IPS DF 19.7 (cell line): Measurements from ENCODE around the gene RSPH3.
"Not testable (repeated sequence)": the region's sequence is repeated elsewhere in the genome, so short reads cannot be mapped to it uniquely, and the experiment has no call there.

Experiments used
- DNase-seq: peaks from one replicate; pipeline ENCODE4 v3.0.0-alpha.2; 2013; ENCODE audit warnings: low read depth, low spot score

The RSPH3 gene

DNA sequence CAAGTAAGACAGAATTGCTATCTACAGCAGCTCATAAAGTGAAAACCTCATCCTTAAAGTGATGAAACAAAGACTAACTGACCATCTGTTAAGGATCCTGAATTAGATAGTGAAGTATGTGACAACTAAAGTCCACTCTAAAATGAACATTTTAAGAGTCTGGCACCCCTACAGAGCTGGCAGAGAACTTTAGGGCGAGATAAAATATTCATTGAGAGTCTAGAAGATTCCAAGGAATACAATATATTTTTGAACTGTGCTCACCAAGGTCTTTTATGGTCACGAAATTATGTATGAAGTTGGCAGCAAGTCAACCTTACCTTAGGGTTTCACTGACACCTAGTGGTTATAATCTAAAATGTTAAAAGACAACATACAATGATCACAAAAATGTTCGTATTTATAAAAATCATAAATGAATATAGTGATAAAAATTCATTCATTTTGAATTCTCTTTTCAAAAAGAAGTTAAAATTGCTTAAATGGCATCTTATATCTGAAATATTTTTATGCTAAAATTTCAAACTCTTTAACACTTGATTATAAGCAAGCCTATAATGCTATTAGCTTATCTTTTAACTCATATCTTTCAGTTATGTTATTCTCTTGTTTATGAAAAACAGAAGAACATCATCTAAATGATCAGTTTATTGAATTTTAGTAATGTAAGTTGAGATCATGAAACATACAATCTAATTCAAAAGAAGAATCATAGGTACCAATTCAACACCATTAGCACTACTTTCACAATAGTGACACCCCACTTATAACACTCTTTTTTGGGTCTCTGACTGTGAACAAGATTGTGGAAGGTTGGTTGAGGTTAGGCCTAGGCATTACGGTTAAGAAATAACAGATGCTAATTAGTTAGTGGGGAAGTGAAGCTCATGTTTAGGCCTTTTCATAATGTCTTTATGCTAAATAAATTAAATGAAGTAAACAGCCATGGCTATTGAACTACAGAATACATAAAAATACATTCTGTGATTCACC lies 27.5 kb downstream of the RSPH3 start:
- no peak for DNase-seq

GRCh38 chr6:158970640-158971275 lies 29.2 kb downstream of the RSPH3 start:
- DNase-seq, result no peak

GRCh38 chr6:158969148-158969547 lies 30.9 kb downstream of the RSPH3 start:
- DNase-seq, result no peak

DNA sequence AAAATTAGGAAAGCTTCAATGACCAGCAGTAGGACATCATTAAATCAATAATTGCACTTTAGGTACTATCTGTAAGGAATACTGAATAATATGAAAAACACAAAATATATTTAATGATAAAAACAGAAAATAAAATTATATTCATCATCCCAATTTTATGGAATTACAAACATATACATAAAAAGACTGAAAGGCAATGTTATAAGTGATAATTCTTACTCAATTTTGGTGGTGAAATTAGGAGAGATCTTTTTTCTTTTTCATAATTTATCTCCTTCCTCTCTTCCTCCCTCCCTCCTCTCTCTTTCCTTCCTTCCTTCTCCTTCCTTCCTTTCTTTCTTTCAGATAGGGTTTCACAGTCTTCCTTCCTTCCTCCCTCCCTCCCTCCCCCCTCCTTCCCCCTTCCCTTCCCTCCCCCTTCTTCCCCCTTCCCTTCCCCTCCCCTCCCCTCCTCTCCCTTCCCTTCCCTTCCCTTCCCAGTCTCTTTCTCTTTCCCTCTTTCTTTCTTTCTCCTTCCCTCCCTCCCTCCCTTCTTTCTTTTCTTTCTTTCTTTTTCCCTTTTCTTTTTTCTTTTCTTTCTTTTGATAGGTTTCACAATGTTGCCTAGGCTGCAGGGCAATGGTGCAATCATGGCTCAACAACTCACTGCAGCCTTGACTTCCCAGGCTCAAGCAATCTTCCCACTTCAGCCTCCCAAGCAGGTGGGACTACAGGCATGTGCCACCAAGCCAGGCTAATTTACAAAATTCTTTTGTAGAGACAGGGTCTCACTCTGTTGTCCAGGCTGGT lies 36.8 kb downstream of the RSPH3 start:
- no peak for DNase-seq

DNA sequence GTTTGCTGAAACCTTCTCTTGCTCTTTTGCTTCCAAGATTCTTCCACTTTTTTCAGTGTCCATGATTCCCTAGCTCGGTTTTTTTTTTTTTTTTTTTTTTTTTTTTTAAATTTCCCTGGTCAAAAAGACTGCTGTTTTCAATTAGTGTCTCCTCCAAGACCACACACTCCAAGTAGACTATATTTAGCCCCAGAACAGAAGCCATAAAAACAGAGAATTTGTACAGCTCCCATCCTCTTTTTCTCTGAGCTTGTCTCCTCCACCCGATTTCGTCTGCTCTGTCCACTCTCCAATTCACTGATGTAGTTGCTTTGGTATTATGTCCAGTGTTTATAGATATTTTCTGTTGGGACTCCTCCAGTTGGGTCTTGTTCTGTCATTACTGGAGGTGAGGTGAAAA lies 37.6 kb downstream of the RSPH3 start:
- no peak for DNase-seq

DNA sequence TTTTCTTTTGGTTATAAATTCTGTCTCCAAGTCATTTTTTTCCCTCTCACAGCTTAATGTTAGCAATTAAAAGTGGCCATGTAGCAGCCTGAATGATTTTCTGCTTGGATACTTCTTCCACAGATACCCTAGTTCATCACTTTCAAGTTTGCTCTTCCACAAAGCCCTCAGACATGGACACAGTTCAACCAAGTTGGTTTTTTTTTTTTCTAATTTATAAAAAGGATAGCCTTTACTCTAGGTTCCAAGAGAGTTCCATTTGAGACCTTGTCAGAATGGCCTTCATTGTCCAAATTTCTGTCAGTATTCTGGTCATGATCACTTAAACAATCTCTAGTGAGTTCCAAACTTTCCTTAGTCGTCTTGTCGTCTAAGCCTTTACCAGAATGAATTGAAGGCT lies 40.0 kb downstream of the RSPH3 start:
- DNase-seq, result no peak

DNA sequence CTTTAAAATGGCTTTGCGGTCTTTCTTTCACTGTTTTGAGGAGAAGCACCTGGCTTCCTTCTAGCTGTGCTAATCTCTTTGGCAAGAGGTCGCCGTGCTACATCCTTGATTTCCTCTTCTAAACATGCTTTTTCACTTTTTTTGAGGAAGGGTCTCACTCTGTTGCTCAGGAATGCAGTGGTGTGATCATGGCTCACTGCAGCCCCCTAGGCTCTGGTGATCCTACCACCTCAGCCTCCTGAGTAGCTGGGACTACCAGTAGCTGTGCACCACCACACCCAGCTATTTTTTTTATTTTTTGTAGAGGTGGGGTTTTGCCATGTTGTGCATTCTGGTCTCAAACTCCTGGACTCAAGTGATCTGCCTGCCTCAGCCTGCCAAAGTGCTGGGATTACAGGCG lies 40.5 kb downstream of the RSPH3 start:
- no peak for DNase-seq

DNA sequence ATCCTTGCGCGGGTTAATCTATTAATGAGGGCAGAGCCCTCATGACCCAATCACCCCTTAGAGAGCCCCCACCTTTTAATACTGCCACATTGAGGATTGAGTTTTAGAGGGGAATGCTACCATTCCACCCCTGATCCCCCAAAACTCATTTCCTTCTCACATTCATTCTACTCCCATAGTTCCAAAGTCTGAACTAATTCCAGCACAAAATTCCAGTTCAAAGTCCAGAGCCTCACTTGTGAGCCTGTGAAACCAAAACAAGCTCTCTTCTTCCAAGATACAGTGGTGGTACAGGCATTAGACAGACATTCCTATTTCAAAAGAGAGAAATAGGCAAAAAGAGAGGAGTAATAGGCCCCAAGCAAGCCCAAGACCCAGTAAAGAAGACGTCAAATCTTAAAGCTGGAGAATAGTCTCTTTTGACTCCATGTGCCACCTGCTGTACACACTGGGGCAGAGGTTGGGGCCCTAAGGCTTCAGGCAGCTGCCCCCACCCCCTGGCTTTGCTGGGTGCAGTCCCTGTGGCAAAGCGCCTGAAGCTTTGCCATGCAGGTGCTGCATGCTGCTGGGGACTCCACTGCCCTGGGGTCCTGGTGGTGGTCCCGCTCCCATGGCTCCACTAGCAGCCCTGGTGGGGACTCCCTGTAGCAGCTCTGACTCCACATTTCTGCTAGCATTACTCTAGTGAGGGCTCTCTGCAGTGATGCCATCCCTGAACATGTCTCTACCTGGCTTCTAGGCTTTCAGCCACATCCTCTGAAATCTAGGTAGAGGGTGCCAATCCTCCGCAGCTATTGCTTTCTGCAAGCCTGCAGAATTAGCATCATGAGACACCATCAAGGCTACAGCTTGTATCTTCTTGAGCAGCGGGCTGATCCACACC lies 41.3 kb downstream of the RSPH3 start:
- DNase-seq, result no peak

- no peak for DNase-seq
These were observed 44.7 kb downstream of the RSPH3 start for GRCh38 chr6:158955255-158955654.

DNA sequence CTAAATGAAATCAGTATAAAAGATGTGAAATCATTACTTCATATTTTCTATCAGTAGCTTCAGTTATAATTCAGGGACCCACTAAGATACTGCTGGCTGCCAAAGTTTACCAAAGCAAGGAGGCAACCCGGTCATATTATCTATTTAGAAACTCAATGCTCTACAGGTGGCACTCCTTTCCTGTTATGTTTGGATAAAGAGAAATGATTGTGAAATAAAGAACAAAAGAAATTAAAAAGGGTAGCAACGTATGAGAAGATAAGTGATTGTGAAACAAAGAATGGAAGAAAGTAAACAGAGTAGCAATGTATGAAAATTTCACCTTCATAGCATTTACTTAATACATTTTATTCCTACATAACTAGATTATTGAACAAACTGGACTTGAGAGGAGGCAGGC lies 45.2 kb downstream of the RSPH3 start:
- no peak for DNase-seq

DNA sequence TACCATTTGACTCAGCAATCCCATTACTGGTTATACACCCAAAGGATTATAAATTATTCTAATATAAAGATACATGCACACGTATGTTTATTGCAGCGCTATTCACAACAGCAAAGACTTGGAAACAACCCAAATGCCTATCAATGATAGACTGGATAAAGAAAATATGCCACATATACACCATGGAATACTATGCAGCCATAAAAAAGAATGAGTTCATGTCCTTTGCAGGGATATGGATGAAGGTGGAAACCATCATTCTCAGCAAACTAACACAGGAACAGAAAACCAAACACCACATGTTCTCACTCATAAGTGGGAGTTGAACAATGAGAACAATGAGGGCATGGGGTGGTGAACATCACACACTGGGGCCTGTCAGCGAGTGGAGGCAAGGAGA lies 48.0 kb downstream of the RSPH3 start:
- not testable (repeated sequence) for DNase-seq

DNA sequence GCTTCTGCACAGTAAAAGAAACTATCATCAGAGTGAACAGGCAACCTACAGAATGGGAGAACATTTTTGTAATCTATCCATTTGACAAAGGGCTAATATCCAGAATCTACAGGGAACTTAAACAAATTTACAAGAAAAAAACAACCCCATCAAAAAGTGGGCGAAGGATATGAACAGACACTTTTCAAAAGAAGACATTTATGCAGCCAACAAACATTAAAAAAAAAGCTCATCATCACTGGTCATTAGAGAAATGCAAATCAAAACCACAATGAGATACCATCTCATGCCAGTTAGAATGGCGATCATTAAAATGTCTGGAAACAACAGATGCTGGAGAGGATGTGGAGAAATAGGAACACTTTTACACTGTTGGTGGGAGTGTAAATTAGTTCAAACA lies 48.4 kb downstream of the RSPH3 start:
- DNase-seq, result not testable (repeated sequence)

GRCh38 chr6:158947284-158947683 lies 52.7 kb downstream of the RSPH3 start:
- no peak for DNase-seq

- DNase-seq, result no peak
These were observed 56.5 kb downstream of the RSPH3 start for GRCh38 chr6:158943380-158944032.

- DNase-seq, result no peak
These were observed 57.7 kb downstream of the RSPH3 start for GRCh38 chr6:158942349-158942748.

DNA sequence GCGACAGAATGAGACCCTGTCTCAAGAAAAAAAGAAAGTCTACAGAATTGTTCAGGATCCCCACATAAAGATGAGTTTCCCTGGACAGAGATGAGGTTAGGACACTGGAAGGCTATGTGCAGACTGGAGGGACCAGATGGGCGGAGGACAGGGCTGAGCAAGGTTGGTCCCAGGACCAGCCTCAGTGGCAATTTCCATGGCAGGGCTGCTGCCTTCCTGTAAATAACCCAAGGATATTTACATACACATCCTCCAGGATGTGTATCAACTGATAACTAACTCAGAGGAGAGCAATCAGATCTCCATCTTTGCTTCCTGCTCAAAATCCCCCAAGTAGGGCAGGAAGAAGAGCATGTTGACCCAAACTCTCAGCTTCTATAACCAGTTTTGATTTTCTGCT lies 58.8 kb downstream of the RSPH3 start:
- no peak for DNase-seq

GRCh38 chr6:158939255-158940159 lies 60.5 kb downstream of the RSPH3 start:
- DNase-seq, result no peak

- no peak for DNase-seq
These were observed 61.2 kb downstream of the RSPH3 start for GRCh38 chr6:158938811-158939254.

DNA sequence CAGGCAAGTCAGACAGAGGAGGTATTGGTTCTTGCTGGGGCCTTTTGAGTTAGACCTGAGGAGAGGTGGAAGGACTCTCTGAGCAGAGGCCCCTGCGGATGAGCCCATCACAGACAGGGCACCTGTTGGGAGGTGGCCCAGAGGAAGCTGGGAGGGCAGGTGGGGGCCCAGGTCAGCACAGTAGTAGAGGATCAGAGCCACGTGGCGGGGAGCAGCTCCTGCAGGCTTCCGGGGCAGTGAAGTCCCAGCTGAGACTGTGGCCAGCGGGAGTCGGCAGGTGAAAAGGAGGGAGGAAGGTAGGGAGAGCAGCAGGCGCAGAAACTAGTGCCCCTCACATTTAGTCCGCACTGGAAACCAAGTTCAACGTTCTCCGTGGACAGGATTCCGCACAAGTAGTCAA lies 61.8 kb downstream of the RSPH3 start:
- no peak for DNase-seq

GRCh38 chr6:158934157-158934556 lies 65.8 kb downstream of the RSPH3 start:
- no peak for DNase-seq
